SK-N-MC (cell line): ENCODE measurements around the gene NFE2L1.

Experiments used
- EZH2 ChIP-seq: fragments of 200-600 bp; sonication (generic); IDR thresholded peaks from one replicate; pipeline ENCODE4 v1.6.1; 2017; ENCODE audit warnings: antibody characterized with exemption
- POLR2AphosphoS5 ChIP-seq: IDR thresholded peaks from 2 replicates; pipeline ENCODE4 v1.6.1; 2012; ENCODE audit warnings: mild to moderate bottlenecking, low read depth, low read length, borderline replicate concordance

DNA sequence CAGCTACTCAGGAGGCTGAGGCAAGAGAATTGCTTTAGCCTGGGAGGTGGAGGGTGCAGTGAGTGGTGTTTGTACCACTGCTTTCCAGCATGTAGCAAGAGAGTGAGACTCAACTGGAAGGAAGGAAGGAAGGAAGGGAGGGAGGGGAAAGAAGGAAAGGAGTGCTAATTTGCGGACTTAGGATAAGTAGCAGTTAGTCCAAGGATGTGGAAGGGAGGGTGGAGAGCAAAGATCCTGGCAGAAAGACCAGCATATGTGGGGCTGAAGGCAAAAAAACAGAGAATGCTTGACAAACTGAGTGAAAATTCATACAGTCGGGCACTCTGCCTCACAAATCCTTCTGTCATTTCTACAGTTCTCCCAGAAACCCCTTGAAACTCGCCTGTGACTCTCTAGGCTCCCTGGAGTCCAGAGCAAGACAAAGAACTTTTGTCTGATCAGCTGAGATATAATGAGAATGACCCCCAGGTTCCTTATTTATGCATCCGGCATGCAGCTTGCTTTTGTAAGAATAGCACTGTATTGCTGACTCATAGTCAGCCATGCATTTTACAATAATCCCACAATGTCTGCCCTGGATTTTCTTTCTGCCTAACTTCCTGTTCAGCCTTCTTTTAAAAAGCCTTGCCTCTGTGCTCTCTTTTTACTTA is 45.8 kb upstream of the NFE2L1 start:
- no peak for TF ChIP-seq POLR2AphosphoS5
- no peak for TF ChIP-seq EZH2
